ENCODE measurements around the gene COPS6.
A peak's percentile ranks its signal among the peaks of the same experiment; 100 is the strongest.
"Not testable (repeated sequence)": the region's sequence is repeated elsewhere in the genome, so short reads cannot be mapped to it uniquely, and the experiment has no call there.

Gene COPS6

DNA sequence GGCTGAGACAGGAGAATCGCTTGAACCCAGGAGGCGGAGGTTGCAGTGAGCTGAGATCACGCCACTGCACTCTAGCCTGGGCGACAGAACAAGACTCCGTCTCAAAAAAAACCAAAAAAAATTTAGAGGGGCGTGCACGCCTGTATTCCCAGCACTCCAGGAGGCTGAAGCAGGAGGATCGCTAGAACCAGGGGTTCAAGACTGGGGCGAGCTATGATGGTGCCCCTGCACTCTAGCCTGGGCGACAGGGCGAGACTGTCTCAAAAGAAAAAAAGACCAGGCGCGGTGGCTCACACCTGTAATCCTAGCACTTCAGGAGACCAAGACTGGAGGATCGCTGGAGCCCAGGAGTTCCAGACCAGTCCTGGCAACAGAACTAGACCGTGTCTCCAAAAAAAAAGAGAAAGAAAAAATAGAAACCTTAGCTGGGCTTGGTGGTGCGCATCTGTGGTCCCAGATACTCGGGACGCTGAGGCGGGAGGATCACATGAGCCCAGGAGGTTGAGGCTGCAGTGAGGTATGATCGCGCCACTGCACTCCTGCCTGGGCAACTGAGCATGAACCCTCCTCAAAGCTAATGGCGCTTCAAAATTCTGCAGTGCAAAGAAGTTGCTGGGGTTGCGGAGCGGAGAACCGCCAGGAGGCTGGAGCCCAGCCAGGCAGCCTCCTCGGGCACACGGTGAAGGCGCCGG is 37.6 kb downstream of the COPS6 start:
- DNase-seq (ENCODE audit: low read depth in 2 of 2): no peak

- peak; percentile 85 for DNase-seq (ENCODE audit: low read depth in 2 of 2)
Observed at GRCh38 chr7:100126931-100127865, 38.4 kb downstream of the COPS6 start, which contains the start of gene MBLAC1. Gene MBLAC1, plus strand, starts transcription at chr7:100126967. Its CDS starts 429 bp downstream, at chr7:100127396.

- no peak for DNase-seq (ENCODE audit: low read depth in 2 of 2)
Observed at GRCh38 chr7:100127866-100128636, 39.3 kb downstream of the COPS6 start.

DNA sequence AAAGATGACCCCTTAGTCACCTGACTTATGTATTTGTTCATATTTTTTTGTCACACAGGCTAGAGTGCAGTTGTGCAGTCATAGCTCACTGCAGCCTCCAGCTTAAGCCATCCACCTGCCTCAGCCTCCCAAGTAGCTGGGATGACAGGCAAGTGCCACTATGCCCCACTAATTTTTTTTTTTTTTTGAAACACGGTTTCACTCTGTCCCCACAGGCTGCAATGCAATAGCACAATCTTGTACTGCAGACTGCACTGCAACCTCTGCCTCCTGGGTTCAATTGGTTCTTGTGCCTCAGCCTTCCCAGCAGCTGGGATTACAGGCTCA is 39.8 kb downstream of the COPS6 start:
- DNase-seq (ENCODE audit: low read depth in 2 of 2): no peak

- not testable (repeated sequence) for DNase-seq (ENCODE audit: low read depth in 2 of 2)
Observed at GRCh38 chr7:100130220-100130607, 41.4 kb downstream of the COPS6 start.

DNA sequence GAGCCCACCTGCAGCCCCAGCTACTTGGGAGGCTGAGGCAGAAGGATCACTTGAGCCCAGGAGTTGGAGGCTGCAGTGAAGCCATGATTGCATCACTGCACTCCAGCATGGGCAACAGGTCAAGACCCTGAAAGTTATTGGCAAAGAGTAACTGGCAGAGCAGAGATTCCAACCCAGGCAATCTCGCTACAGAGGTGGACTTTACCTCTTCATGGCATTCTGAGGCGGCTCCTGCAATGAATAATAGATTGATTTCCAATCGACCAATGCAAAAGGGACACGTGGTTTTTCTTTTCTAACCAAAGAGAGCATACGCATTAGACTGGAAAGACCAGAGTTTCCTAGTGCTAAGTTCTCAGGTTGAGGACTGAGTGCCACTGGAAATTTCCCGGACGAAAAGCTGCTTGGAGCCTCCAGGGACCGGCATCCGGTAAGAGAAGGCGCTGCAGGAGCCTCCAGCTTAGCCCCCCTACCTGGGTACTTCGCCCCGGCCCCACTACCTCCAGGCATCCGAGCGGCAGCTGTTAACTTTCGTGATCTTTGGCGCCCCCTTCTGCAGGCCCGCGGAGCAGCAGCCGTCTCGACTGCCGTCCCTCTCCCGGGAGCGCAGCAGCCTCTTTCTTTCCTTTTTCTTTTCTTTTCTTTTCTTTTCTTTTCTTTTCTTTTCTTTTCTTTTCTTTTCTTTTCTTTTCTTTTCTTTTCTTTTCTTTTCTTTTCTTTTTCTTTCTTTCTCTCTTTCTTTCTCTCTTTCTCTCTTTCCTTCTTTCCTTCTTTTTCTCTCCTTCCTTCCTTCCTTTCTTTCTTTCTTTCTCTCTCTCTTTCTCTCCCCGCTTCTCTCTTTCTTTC is 42.1 kb downstream of the COPS6 start:
- DNase-seq (ENCODE audit: low read depth in 2 of 2): no peak

DNA sequence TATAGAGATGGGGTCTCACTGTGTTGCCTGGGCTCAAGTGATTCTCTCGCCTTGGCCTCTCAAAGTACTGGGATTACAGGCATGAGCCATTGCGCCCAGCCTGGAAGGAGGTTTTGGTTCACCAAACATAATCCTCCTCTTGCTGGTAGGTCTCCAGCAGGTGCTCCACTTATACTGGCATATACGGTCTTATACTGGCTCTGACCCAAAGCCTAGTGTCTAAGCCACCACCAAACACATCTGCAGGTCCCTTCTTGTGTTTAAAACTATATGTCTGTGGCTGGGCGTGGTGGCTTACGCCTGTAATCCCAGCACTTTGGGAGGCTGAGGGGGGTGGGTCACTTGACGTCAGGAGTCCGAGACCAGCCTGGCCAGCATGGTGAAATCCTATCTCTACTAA is 43.4 kb downstream of the COPS6 start:
- DNase-seq (ENCODE audit: low read depth in 2 of 2): no peak

DNA sequence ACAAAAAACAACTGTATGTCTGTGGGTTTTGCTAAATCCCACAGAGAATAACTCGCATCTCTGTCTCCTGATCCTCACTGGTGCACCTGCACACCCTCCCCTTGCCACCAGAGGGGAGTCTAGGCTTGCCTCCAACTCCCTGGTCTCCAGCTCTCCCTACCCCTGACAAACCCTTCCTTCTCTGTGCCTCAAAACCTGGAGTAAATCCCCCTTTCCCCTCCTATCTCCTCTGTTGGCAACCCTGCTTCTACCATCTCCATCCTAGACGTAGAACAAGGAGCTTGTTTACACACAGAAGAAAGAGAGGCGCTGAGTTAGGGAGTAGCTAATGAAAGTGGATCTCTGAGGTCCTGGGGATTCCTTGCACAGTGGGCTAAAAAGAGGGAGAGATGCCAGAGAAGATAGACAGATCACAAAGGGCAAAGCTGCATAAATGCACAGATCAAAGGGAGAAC is 44.0 kb downstream of the COPS6 start:
- DNase-seq (ENCODE audit: low read depth in 2 of 2): peak; percentile 30 to 34

GRCh38 chr7:100137851-100138760 is 49.3 kb downstream of the COPS6 start:
- no peak for DNase-seq (ENCODE audit: low read depth in 2 of 2)

GRCh38 chr7:100141555-100141949 is 52.8 kb downstream of the COPS6 start:
- no peak for DNase-seq (ENCODE audit: low read depth in 2 of 2)
